Measurements from ENCODE around the gene STING1.

Gene STING1

DNA sequence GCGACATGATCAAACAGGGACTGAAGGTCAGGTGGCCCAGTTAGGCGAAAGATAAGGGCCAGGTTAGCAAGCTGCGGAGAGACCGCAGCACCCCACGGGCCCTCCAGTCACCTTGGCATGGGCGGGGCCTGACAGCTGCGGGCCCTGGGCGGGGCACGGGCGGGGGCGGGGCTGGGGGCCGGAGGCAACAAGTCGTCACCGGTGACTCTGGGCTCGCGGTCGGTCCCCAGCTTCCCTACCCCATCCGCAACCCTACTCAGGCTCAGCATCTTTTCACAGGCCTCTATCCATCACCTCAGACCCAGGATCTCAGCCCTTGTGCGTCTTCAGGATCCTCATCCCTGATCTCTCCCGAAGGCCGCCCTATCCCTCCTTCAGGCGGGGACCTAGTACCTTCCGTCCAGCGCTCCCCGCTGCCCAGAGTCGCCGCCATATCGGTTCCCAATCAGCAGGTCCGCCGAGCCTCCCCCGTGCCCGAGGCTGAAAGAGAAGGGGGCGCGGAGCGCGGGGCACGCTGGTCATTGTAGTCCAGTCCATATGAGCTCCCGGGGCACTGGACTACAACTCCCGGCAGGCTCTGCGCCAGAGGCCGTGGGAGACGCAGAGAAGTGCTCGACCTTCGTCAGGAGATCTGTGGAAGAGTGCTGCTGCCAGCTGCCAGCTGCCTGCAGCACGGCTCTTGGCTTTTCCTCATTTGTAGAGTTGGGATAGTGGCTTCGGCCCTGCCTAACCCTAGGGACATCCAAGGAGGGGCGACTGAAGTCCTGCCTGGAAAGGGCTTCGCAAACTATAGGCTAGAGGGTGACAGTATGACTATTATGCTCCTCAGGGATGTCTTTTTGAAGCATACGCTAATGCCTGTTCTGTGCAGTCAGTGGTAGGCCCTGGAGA is 43.3 kb downstream of the STING1 start, which contains the start of gene DNAJC18:
TSS of gene DNAJC18 (minus strand) at position 513 of the 891 bp plus-strand sequence. CDS start at position 433, 80 bp downstream.
- peak; percentile 95 for DNase-seq (ENCODE audit: low spot score)

DNA sequence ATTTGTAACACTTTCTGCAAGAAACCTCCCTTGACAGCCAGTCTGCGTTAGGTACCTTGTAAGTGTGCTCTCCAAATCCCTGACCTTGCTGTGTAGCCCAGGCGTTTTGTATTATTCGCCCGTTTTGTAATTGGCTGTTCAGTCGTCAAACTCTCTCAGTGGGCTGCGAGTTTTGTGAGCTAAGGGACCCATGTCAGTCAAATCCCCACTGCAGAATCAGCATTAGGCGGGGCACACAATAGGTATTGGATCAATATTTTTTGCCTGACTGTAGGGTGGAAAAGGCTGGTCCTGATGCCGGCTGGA is 43.9 kb downstream of the STING1 start:
- no peak for DNase-seq (ENCODE audit: low spot score)

DNA sequence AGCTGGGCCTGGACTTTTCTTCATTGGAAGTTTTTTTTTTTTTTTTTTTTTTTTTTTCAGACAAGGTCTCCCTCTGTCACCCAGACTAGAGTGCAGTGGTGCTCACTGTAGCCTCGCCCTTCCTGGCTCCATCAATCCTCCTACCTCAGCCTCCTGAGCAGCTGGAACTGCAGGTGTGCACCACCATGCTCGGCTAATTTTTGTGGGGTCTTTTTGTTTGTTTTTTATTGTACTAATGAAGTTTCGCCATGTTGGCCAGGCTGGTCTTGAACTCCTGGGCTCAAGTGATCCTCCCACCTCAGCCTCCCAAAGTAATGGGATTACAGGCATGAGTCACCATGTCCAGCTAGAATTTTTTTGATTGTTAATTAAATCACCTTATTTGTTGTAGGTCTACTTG is 46.9 kb downstream of the STING1 start:
- no peak for DNase-seq (ENCODE audit: low spot score)

DNA sequence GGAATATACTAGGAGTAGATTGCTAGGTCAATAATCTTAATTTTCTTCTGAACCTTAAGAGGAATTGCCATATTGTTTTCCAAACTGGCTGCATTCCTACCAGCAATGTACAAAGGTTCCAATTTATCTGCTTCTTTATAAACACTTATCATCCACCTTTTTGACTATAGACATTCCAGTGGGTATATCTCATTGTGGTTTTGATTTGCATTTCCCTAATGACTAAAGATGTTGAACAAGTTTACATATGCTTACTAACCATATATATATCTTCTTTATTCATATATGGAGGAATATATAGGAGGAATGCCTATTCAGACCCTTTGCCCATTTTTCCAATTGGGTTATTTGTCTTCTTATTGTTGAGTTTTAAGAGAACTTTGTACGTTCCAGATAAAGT is 50.9 kb downstream of the STING1 start:
- DNase-seq (ENCODE audit: low spot score), result no peak

DNA sequence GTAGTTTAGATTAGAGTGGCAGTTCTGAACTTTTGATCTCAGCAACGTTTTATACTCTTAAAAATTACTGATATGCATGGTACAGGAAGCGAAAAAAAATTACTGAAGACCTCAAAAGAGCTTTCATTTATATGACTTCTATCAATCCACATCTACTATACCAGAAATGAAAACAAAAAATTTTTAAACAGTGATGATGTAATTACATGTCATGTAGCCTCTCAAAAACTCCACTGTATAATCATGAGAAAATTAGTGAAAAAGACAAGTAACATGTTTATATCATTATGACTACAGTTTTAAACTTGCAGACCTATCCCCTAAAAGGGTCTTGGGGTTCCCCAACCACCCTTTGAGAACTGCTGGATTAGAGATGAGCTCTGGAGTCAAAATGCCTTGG is 52.5 kb downstream of the STING1 start:
- DNase-seq (ENCODE audit: low spot score), result no peak

DNA sequence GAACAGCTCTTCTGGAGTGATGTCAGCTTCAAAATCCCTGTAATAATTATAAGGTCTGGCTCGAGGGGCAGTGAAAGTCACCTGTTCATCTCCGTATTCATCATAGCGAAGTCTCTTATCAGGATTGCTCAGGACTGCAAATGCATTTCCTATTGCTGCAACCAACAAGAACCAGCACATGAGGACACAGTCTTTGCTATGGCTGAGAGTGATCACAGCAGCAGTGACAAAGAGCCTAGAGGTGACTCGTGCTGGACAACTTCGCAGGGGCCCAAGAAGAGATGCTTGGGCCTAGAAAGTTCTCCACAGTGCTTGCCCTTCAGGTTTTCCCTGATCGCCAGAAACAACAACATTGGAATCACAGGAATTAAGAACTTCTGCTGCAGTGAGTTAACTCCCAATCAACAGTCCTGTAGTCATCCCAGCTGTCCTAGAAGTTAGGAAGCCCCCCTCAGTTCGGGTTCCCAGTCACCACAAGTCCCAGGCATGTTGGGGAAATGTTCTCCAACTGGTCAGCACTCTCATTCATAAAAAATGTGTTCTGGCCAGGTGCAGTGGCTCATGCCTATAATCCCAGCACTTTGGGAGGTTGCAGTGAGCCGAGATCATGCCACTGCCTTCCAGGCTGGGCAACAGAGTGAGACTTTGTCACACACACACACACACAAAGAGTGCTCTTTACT is 56.2 kb downstream of the STING1 start:
- peak; percentile 79 for DNase-seq (ENCODE audit: low spot score)
